BLaER1 treated with 17β-estradiol and CSF1 and Interleukin-3, amounts not matched to agents 10 nM and 100 nM (cell line): ENCODE measurements around the gene AMBRA1.

ENCODE experiments used
- H3K27ac ChIP-seq, 11 experiments: shearing (Covaris generic); formaldehyde crosslinking; 2 replicates each; pipeline ENCODE4 v1.8.1; 2022
- H3K27me3 ChIP-seq, 11 experiments: shearing (Covaris generic); formaldehyde crosslinking; 2 replicates each; pipeline ENCODE4 v1.8.1; 2022
- H3K36me3 ChIP-seq, 11 experiments: shearing (Covaris generic); formaldehyde crosslinking; 2 replicates each; pipeline ENCODE4 v1.8.1; 2022
- H3K4me1 ChIP-seq, 10 experiments: shearing (Covaris generic); formaldehyde crosslinking; 2 replicates each; pipeline ENCODE4 v1.8.1; 2022
- H3K4me2 ChIP-seq, 11 experiments: shearing (Covaris generic); formaldehyde crosslinking; 2 replicates each; pipeline ENCODE4 v1.8.1; 2022
- H3K4me3 ChIP-seq, 10 experiments: shearing (Covaris generic); formaldehyde crosslinking; 2 replicates each; pipeline ENCODE4 v1.8.1; 2022
- H3K9ac ChIP-seq, 11 experiments: shearing (Covaris generic); formaldehyde crosslinking; 2 replicates each; pipeline ENCODE4 v1.8.1; 2022
- H3K9me3 ChIP-seq, 11 experiments: shearing (Covaris generic); formaldehyde crosslinking; replicated peaks in 1 of 11; 2 replicates each; pipeline ENCODE4 v1.8.1; 2022
- H4K20me1 ChIP-seq, 11 experiments: shearing (Covaris generic); formaldehyde crosslinking; 2 replicates each; pipeline ENCODE4 v1.8.1; 2022
- Cebpa-rat ChIP-seq, 11 experiments: shearing (Covaris generic); IDR thresholded peaks; 2 replicates each; pipeline ENCODE4 v1.8.1; 2022

AMBRA1 gene

GRCh38 chr11:46540807-46541206, 53.0 kb downstream of the AMBRA1 start:
- no peak overlapping the region for H3K4me2 ChIP-seq
- H3K36me3 ChIP-seq = peaks cover 59 to 75% (median 74%) of the 10 kb centered on the region in 11 experiments
- no peak overlapping the region for H3K4me3 ChIP-seq
- H3K4me1 ChIP-seq = peaks cover 11 to 18% (median 15%) of the 10 kb centered on the region in 10 experiments
- no peak for TF ChIP-seq Cebpa-rat (IDR thresholded peaks at IDR 0.05)
- H3K27me3 ChIP-seq = no peaks in the 10 kb centered on the region
- H3K27ac ChIP-seq = no peak overlapping the region
- peaks cover 45 to 82% (median 63%) of the 10 kb centered on the region in 11 experiments for H4K20me1 ChIP-seq
- no peak overlapping the region for H3K9ac ChIP-seq
- no peaks in the 10 kb centered on the region for H3K9me3 ChIP-seq

- Histone ChIP-seq H3K4me2 (no peak overlapping the region), H3K4me3 (no peak overlapping the region), H3K4me1 (peaks cover 11 to 34% (median 20%) of the 10 kb centered on the region in 10 experiments), H4K20me1 (peaks cover 76 to 100% (median 94%) of the 10 kb centered on the region in 11 experiments), H3K27ac (no peak overlapping the region), H3K36me3 (peaks cover 29 to 52% (median 43%) of the 10 kb centered on the region in 11 experiments), H3K27me3 (no peaks in the 10 kb centered on the region), H3K9me3 (no peaks in the 10 kb centered on the region), H3K9ac (0 out of 22 replicates have a peak overlapping the region, but pooled peaks of 1 of the 11 experiments have one; percentile 12)
- no peak for TF ChIP-seq Cebpa-rat (IDR thresholded peaks at IDR 0.05)
These were observed 56.1 kb downstream of the AMBRA1 start for GRCh38 chr11:46537537-46538295.

GRCh38 chr11:46537121-46537520, 56.7 kb downstream of the AMBRA1 start:
- H3K9ac ChIP-seq = peak overlapping the region in 3 of 11 experiments; percentile 2 to 52 (median 11); a peak in 3 of 22 replicates

GRCh38 chr11:46535688-46536087, 58.1 kb downstream of the AMBRA1 start:
- Histone ChIP-seq H3K9ac (no peak overlapping the region), H3K27ac (no peak overlapping the region), H3K36me3 (peaks cover 8 to 37% (median 23%) of the 10 kb centered on the region in 11 experiments), H3K9me3 (no peaks in the 10 kb centered on the region), H3K27me3 (no peaks in the 10 kb centered on the region), H3K4me3 (no peak overlapping the region), H4K20me1 (peaks cover 73 to 100% (median 99%) of the 10 kb centered on the region in 11 experiments), H3K4me1 (peaks cover 11 to 34% (median 20%) of the 10 kb centered on the region in 10 experiments), H3K4me2 (peak overlapping the region in 3 of 11 experiments; percentile 3 to 54 (median 53); a peak in 4 of 22 replicates)
- TF ChIP-seq Cebpa-rat (IDR thresholded peaks at IDR 0.05) = no peak

More at GRCh38 chr11:46537121-46537520, 56.7 kb downstream of the AMBRA1 start:
- peaks cover 11 to 34% (median 20%) of the 10 kb centered on the region in 10 experiments for H3K4me1 ChIP-seq
- peaks cover 76 to 100% (median 98%) of the 10 kb centered on the region in 11 experiments for H4K20me1 ChIP-seq
- H3K27ac ChIP-seq = no peak overlapping the region
- TF ChIP-seq Cebpa-rat (IDR thresholded peaks at IDR 0.05) = no peak
- H3K27me3 ChIP-seq = no peaks in the 10 kb centered on the region
- H3K36me3 ChIP-seq = peaks cover 23 to 51% (median 38%) of the 10 kb centered on the region in 11 experiments
- no peak overlapping the region for H3K4me3 ChIP-seq
- no peaks in the 10 kb centered on the region for H3K9me3 ChIP-seq
- H3K4me2 ChIP-seq = peak overlapping the region in 3 of 11 experiments; percentile 12 to 54 (median 39); a peak in 2 of 22 replicates

DNA sequence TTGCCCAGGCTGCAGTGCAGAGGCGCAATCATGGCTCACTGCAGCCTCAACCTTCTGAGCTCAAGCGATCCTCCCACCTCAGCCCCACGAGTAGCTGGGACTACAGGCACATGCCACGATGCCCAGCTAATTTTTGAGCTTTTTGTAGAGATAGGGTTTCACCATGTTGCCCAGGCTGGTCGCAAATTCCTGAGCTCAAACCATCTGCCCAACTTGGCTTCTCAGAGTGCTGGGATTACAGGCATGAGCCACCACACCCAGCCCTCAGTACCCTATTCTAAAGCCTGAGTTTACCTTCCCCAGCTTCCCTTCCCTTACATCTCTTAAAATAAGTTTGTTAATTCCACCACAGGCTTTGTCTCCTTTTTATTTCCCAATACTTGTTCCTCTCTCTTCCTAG, 59.1 kb downstream of the AMBRA1 start:
- Histone ChIP-seq H3K36me3 (peaks cover 0 to 34% (median 13%) of the 10 kb centered on the region in 11 experiments; a peak in 20 of 22 replicates), H3K27me3 (no peaks in the 10 kb centered on the region), H3K4me3 (no peak overlapping the region), H3K9me3 (no peaks in the 10 kb centered on the region), H3K4me1 (peaks cover 11 to 37% (median 20%) of the 10 kb centered on the region in 10 experiments), H3K27ac (no peak overlapping the region), H4K20me1 (peaks cover 83 to 100% (median 99%) of the 10 kb centered on the region in 11 experiments), H3K9ac (no peak overlapping the region; a peak in 1 of 22 replicates), H3K4me2 (peak overlapping the region in 3 of 11 experiments; percentile 9 to 31 (median 25); a peak in 5 of 22 replicates)
- TF ChIP-seq Cebpa-rat (IDR thresholded peaks at IDR 0.05) = no peak

DNA sequence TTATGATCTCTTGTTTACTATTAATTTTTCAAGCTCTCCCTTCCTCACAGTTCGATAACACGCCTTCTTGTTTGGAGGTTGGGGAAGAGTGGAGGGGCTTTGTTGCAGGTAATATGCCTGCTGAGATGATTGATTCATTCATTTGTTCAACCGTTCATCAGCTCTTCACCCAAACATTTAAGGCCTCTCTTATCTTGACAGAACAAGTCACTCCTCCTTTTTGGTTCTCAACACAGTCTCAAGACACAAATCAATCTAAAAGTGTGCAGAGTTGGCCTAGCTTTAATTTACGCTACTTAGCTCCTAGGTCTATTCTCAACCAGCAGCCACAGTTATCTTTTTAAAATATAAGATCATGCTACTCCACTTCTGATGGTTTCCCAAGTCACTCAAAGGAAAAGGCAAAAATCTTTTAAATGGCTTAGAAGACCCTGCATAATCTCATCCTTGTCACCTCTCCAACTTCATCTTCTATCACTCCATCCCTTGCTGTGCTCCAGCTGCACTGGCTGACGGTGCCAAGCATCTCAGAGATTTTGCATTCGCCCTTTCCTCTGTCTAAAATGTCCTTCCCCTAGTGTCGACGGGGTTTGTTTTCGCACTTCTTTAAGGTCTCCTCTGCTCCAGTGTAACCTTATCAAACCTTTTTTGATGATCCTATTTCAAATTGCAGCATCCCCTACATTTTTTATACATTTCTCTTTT, 60.3 kb downstream of the AMBRA1 start:
- Histone ChIP-seq H4K20me1 (peaks cover 86 to 100% (median 99%) of the 10 kb centered on the region in 11 experiments), H3K4me3 (no peak overlapping the region), H3K27ac (no peak overlapping the region), H3K9ac (no peak overlapping the region), H3K36me3 (peaks cover 0 to 23% (median 4%) of the 10 kb centered on the region in 11 experiments; a peak in 10 of 22 replicates), H3K9me3 (no peaks in the 10 kb centered on the region), H3K27me3 (no peaks in the 10 kb centered on the region), H3K4me1 (peaks cover 11 to 49% (median 26%) of the 10 kb centered on the region in 10 experiments), H3K4me2 (no peak overlapping the region; a peak in 1 of 22 replicates)
- no peak for TF ChIP-seq Cebpa-rat (IDR thresholded peaks at IDR 0.05)

DNA sequence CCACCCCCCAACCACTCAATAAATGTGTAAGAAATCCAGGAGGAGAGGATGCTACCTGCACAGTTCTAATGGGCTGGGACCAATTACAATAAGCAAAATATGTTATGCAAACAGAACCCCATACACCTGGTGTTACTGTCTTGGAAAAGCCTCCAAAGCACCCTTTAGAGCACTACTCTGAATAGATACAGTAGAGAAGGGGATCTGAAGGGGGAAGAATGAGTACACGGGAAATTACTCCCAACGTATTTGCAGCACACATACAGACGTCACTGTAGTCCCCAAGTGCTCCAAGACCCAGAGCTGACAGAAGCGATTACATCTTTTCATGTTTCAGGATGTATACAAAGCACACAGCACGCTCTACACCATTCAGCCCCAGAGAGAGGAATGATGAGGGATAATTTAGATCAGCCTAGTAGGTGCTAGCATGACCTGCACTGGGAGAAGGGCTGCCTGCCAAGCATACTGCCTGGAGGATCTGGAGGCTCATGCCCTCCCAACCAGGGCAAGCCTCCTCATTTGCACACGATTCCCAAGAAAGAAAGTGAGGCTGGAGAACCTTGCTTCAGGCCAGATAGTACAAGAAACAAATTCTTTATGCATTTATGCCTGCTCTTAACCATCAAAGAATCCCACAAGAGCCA, 63.8 kb downstream of the AMBRA1 start:
- Histone ChIP-seq H3K27me3 (no peaks in the 10 kb centered on the region), H3K4me1 (peaks cover 4 to 45% (median 19%) of the 10 kb centered on the region in 10 experiments; a peak in 18 of 20 replicates), H3K36me3 (peaks cover 8 to 41% (median 20%) of the 10 kb centered on the region in 11 experiments; a peak in 19 of 22 replicates), H3K4me3 (no peak overlapping the region), H3K4me2 (0 out of 22 replicates have a peak overlapping the region, but pooled peaks of 1 of the 11 experiments have one; percentile 79), H4K20me1 (peaks cover 64 to 100% (median 84%) of the 10 kb centered on the region in 11 experiments), H3K9me3 (peaks cover 8 to 15% (median 12%) of the 10 kb centered on the region in 11 experiments; a peak in 19 of 22 replicates), H3K9ac (no peak overlapping the region), H3K27ac (no peak overlapping the region)
- TF ChIP-seq Cebpa-rat (IDR thresholded peaks at IDR 0.05) = no peak

GRCh38 chr11:46529095-46529905, 64.5 kb downstream of the AMBRA1 start:
- Histone ChIP-seq H3K27ac (no peak overlapping the region), H3K4me3 (no peak overlapping the region), H3K4me1 (peaks cover 4 to 37% (median 16%) of the 10 kb centered on the region in 10 experiments; a peak in 18 of 20 replicates), H3K27me3 (no peaks in the 10 kb centered on the region), H3K9me3 (peaks cover 8 to 15% (median 12%) of the 10 kb centered on the region in 11 experiments; a peak in 19 of 22 replicates), H3K36me3 (peaks cover 8 to 47% (median 19%) of the 10 kb centered on the region in 11 experiments; a peak in 19 of 22 replicates), H4K20me1 (peaks cover 62 to 100% (median 84%) of the 10 kb centered on the region in 11 experiments), H3K9ac (no peak overlapping the region), H3K4me2 (peak overlapping the region in 3 of 11 experiments; percentile 51 to 82 (median 79); a peak in 6 of 22 replicates)
- no peak for TF ChIP-seq Cebpa-rat (IDR thresholded peaks at IDR 0.05)
